ENCODE data around the gene CABLES2. TPM values are rescaled to one million over a fixed set of nuclear protein-coding genes. Genes with fewer than 3 reads are reported as not detected.

CABLES2 gene
- total and polyA plus RNA-seq, 12 donors, result 1.5 to 5.6 (median 3.7) TPM

DNA sequence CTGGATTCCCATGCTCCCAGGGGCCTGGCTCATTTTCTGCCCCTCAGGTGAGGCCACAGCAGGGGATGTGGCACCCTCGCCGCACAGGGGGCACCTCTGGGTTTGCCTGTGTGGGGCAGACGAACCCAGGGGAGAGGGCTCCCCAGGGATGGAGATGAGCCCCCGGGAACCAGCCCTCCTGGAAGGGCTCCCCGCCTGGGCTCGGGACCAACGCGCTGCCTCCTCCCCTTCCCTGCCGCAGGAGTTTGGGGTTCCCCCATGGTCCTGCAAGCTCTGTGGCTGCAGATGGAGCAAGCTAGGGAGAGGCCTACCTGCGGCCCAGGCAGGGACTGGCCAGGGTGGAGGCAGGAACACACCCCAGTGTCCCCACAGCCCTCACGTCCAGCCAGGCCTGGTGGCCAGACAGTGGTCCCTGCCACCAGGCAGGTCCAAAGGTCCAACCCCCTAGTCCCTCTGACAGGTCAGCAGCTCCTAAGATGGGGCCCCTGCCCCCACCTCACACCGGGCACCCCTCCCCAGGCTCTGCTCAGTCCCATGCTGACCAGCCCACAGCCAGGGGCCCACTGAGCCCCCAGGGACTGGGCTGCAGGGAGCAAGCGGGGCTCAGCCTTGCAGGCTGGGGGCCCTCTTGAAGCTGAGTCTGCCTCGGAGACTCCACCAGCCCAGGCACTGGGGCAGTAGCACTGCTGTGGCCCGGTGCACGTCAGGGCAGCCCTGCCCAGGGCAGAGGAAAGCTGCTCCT, 53.6 kb downstream of the CABLES2 start:
- Histone ChIP-seq H3K27ac (peak overlapping the region in 4 of 5 donors; percentile 21 to 73 (median 45)), H3K27me3 (no peaks in the 10 kb centered on the region), H3K9me3 (replicated peaks in 1 of 3) (no peaks in the 10 kb centered on the region), H3K36me3 (replicated peaks in 1 of 2) (peaks cover 0 to 19% of the 10 kb centered on the region in 2 donors), H3K4me1 (replicated peaks in 1 of 2) (peaks cover 44 to 47% of the 10 kb centered on the region in 2 donors), H3K4me3 (no peak overlapping the region)
- TF ChIP-seq, protein P1, sequence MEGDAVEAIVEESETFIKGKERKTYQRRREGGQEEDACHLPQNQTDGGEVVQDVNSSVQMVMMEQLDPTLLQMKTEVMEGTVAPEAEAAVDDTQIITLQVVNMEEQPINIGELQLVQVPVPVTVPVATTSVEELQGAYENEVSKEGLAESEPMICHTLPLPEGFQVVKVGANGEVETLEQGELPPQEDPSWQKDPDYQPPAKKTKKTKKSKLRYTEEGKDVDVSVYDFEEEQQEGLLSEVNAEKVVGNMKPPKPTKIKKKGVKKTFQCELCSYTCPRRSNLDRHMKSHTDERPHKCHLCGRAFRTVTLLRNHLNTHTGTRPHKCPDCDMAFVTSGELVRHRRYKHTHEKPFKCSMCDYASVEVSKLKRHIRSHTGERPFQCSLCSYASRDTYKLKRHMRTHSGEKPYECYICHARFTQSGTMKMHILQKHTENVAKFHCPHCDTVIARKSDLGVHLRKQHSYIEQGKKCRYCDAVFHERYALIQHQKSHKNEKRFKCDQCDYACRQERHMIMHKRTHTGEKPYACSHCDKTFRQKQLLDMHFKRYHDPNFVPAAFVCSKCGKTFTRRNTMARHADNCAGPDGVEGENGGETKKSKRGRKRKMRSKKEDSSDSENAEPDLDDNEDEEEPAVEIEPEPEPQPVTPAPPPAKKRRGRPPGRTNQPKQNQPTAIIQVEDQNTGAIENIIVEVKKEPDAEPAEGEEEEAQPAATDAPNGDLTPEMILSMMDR (IDR thresholded peaks at IDR 0.05), result no peak
- peak in 1 of 7 donors; percentile 8 for DNase-seq
- WGBS, 4 donors, result 91 to 95% (median 94%) methylated on average over 6 to 16 of the region's 16 CpGs; no CpG with 5 or more reads in 1 of the 4 donors
- intact Hi-C loops (cut with DNase I), result loop anchor here in 1 of 2 donors (5.0 to 10.0 kb wide), 2 partner anchors 34 to 49 kb away; partner anchors contain the start of genes ADRM1 and RPS21

- 57 to 72% (median 68%) methylated on average over 8 to 43 of the region's 43 CpGs for WGBS, 4 donors
- H3K4me3 ChIP-seq, result no peak overlapping the region
- no peaks in the 10 kb centered on the region for H3K27me3 ChIP-seq
- no peak for TF ChIP-seq POLR2A (IDR thresholded peaks at IDR 0.05)
- TF ChIP-seq, protein P1 (IDR thresholded peaks at IDR 0.05), result peak in 5 of 6 experiments; percentile 40 to 57 (median 52)
- peaks cover 0 to 19% of the 10 kb centered on the region in 2 donors for H3K36me3 ChIP-seq (replicated peaks in 1 of 2)
- intact Hi-C loops (cut with DNase I), result loop anchor here in 1 of 2 donors (5.0 to 10.0 kb wide), 2 partner anchors 35 to 48 kb away; partner anchors contain the start of genes ADRM1 and RPS21
- H3K27ac ChIP-seq, result peak overlapping the region in 4 of 5 donors; percentile 21 to 76 (median 45)
- H3K4me1 ChIP-seq (replicated peaks in 1 of 2), result peaks cover 36 to 39% of the 10 kb centered on the region in 2 donors
- H3K9me3 ChIP-seq (replicated peaks in 1 of 3), result no peaks in the 10 kb centered on the region
- peak; percentile 81 to 95 (median 92) for DNase-seq
Measured at GRCh38 chr20:62352402-62353288, 54.4 kb downstream of the CABLES2 start.

- peaks cover 27 to 30% of the 10 kb centered on the region in 2 donors for H3K4me1 ChIP-seq (replicated peaks in 1 of 2)
- WGBS, 4 donors, result 88 to 91% (median 89%) methylated on average over 29 to 60 of the region's 60 CpGs
- no peaks in the 10 kb centered on the region for H3K27me3 ChIP-seq
- intact Hi-C loops (cut with DNase I), result loop anchor here in 1 of 2 donors (5.0 to 10.0 kb wide), 2 partner anchors 36 to 47 kb away; partner anchors contain the start of genes ADRM1 and RPS21
- peak overlapping the region in 1 of 5 donors; percentile 76 for H3K27ac ChIP-seq
- peak in 1 of 7 donors; percentile 12 for DNase-seq
- no peak overlapping the region for H3K4me3 ChIP-seq
- no peaks in the 10 kb centered on the region for H3K9me3 ChIP-seq (replicated peaks in 1 of 3)
- H3K36me3 ChIP-seq (replicated peaks in 1 of 2), result peaks cover 0 to 20% of the 10 kb centered on the region in 2 donors
- TF ChIP-seq, protein P1 (IDR thresholded peaks at IDR 0.05), result no peak
- no peak for TF ChIP-seq POLR2A (IDR thresholded peaks at IDR 0.05)
Measured at GRCh38 chr20:62351469-62352401, 55.4 kb downstream of the CABLES2 start.
